GM18870 (cell line): ENCODE data around the gene NUP93.
"Not testable (repeated sequence)": the region's sequence is repeated elsewhere in the genome, so short reads cannot be mapped to it uniquely, and the experiment has no call there.

Experiments used
- ATAC-seq: cut with Tn5 transposase; IDR thresholded peaks from one replicate; pipeline ENCODE4 v1.9.1; 2021; ENCODE audit warnings: moderate library complexity; ENCODE audit not compliant: unreplicated experiment

The NUP93 gene

GRCh38 chr16:56775162-56775561 is 45.2 kb downstream of the NUP93 start:
- ATAC-seq = no peak

GRCh38 chr16:56776562-56776961 is 46.6 kb downstream of the NUP93 start:
- ATAC-seq = no peak

GRCh38 chr16:56777001-56777400 is 47.1 kb downstream of the NUP93 start:
- ATAC-seq = no peak

- ATAC-seq = no peak
Measured at GRCh38 chr16:56777482-56777881, 47.6 kb downstream of the NUP93 start.

GRCh38 chr16:56779906-56780305 is 50.0 kb downstream of the NUP93 start:
- ATAC-seq = no peak

GRCh38 chr16:56780646-56781045 is 50.7 kb downstream of the NUP93 start:
- ATAC-seq = no peak

- ATAC-seq = no peak
Measured at GRCh38 chr16:56781528-56781961, 51.6 kb downstream of the NUP93 start.

- no peak for ATAC-seq
Measured at GRCh38 chr16:56783344-56783743, 53.4 kb downstream of the NUP93 start.

- no peak for ATAC-seq
Measured at GRCh38 chr16:56785317-56785716, 55.4 kb downstream of the NUP93 start.

- no peak for ATAC-seq
Measured at GRCh38 chr16:56787167-56787566, 57.2 kb downstream of the NUP93 start.

- no peak for ATAC-seq
Measured at GRCh38 chr16:56788435-56788834, 58.5 kb downstream of the NUP93 start.

GRCh38 chr16:56789360-56789759 is 59.4 kb downstream of the NUP93 start:
- no peak for ATAC-seq

- no peak for ATAC-seq
Measured at GRCh38 chr16:56792967-56793366, 63.0 kb downstream of the NUP93 start.

GRCh38 chr16:56793492-56793891 is 63.6 kb downstream of the NUP93 start:
- ATAC-seq = no peak

GRCh38 chr16:56795011-56795410 is 65.1 kb downstream of the NUP93 start:
- no peak for ATAC-seq

- ATAC-seq = not testable (repeated sequence)
Measured at GRCh38 chr16:56797038-56797437, 67.1 kb downstream of the NUP93 start.

GRCh38 chr16:56797861-56798260 is 67.9 kb downstream of the NUP93 start:
- no peak for ATAC-seq

GRCh38 chr16:56798955-56799354 is 69.0 kb downstream of the NUP93 start:
- no peak for ATAC-seq

GRCh38 chr16:56800355-56800754 is 70.4 kb downstream of the NUP93 start:
- no peak for ATAC-seq

GRCh38 chr16:56801762-56802161 is 71.8 kb downstream of the NUP93 start:
- ATAC-seq = no peak

GRCh38 chr16:56807011-56807675 is 77.2 kb downstream of the NUP93 start:
- ATAC-seq = no peak

GRCh38 chr16:56807676-56808067 is 77.7 kb downstream of the NUP93 start:
- ATAC-seq = not testable (repeated sequence)

- no peak for ATAC-seq
Measured at GRCh38 chr16:56810954-56811353, 81.0 kb downstream of the NUP93 start.
